GM23248 (cell line): ENCODE measurements around the gene CERS2.

Experiments used
- EZH2 ChIP-seq: fragments of 200-600 bp; sonication (generic); IDR thresholded peaks from 2 replicates; pipeline ENCODE4 v1.6.1; 2018; ENCODE audit warnings: antibody characterized with exemption, mild to moderate bottlenecking; ENCODE audit not compliant: insufficient read depth, poor library complexity, severe bottlenecking
- EZH2phosphoT487 ChIP-seq: fragments of 200-600 bp; sonication (generic); IDR thresholded peaks from 2 replicates; pipeline ENCODE4 v1.6.1; 2018; ENCODE audit warnings: antibody characterized with exemption, moderate library complexity, mild to moderate bottlenecking, low read depth; ENCODE audit not compliant: insufficient read depth

GRCh38 chr1:150995460-150995859 lies 20.8 kb upstream of the CERS2 start:
- no peak for TF ChIP-seq EZH2
- no peak for TF ChIP-seq EZH2phosphoT487
